Loucy (cell line): ENCODE results near the gene PHEX.

Experiments used
- EZH2phosphoT487 ChIP-seq: fragments of 200-600 bp; IDR thresholded peaks from 2 replicates; pipeline ENCODE4 v1.6.1; 2018; ENCODE audit warnings: antibody characterized with exemption, mild to moderate bottlenecking, moderate library complexity, borderline replicate concordance
- TF ChIP-seq, protein P1 (sequence below): fragments of 200-600 bp; sonication (generic); conservative IDR thresholded peaks from 2 replicates; pipeline ENCODE4 v1.5.1; 2014; ENCODE audit warnings: mild to moderate bottlenecking, antibody characterized with exemption, low read length

- TF ChIP-seq, protein P1, sequence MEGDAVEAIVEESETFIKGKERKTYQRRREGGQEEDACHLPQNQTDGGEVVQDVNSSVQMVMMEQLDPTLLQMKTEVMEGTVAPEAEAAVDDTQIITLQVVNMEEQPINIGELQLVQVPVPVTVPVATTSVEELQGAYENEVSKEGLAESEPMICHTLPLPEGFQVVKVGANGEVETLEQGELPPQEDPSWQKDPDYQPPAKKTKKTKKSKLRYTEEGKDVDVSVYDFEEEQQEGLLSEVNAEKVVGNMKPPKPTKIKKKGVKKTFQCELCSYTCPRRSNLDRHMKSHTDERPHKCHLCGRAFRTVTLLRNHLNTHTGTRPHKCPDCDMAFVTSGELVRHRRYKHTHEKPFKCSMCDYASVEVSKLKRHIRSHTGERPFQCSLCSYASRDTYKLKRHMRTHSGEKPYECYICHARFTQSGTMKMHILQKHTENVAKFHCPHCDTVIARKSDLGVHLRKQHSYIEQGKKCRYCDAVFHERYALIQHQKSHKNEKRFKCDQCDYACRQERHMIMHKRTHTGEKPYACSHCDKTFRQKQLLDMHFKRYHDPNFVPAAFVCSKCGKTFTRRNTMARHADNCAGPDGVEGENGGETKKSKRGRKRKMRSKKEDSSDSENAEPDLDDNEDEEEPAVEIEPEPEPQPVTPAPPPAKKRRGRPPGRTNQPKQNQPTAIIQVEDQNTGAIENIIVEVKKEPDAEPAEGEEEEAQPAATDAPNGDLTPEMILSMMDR, result no peak
- no peak for TF ChIP-seq EZH2phosphoT487
Observed at GRCh38 chrX:22194660-22194945, 162.5 kb downstream of the PHEX start.
